OCI-LY7 (cell line): ENCODE results near the gene TSHZ2. TPM values are rescaled to one million over a fixed set of nuclear protein-coding genes. Genes with fewer than 3 reads are reported as not detected.

Source experiments
- BruUV-seq: library from RNA; stranded (reverse); fragments of 400-500 nt; replicated peaks from 2 replicates; lab custom pipeline; 2021; lab: Mats Ljungman, UMichigan
- CTCF ChIA-PET: fragments of 300-600 bp; sonication (Branson Sonifier 250); formaldehyde crosslinking; loops from one replicate; lab custom pipeline; 2022; ENCODE audit warnings: antibody characterized with exemption; ENCODE audit not compliant: unreplicated experiment; lab: Charles Lee
- POLR2A ChIA-PET: fragments of 300-600 bp; sonication (Branson Sonifier 250); formaldehyde crosslinking; loops from one replicate; lab custom pipeline; 2022; ENCODE audit warnings: antibody characterized with exemption; lab: Charles Lee
- DNase-seq: peaks from one replicate; pipeline ENCODE4 v3.0.0-alpha.2; 2015; ENCODE audit warnings: low spot score
- H2AFZ ChIP-seq: fragments of 200-600 bp; sonication (generic), shearing (Covaris generic); 2 replicates; pipeline ENCODE4 v1.6.1; 2014; ENCODE audit warnings: mild to moderate bottlenecking, antibody characterized with exemption, low read length, moderate library complexity
- H3K27ac ChIP-seq: fragments of 200-600 bp; sonication (generic); 2 replicates; pipeline ENCODE4 v1.5.1; 2014; ENCODE audit warnings: mixed run types, low read depth, mild to moderate bottlenecking, moderate library complexity, low read length, inconsistent platforms; ENCODE audit not compliant: poor library complexity, severe bottlenecking
- H3K36me3 ChIP-seq: fragments of 200-600 bp; sonication (generic); 2 replicates; pipeline ENCODE4 v1.6.1; 2014; ENCODE audit warnings: mild to moderate bottlenecking, antibody characterized with exemption, low read length, moderate library complexity, mixed read lengths; ENCODE audit not compliant: insufficient read depth
- H3K4me1 ChIP-seq: fragments of 200-600 bp; sonication (generic); 2 replicates; pipeline ENCODE4 v1.5.1; 2014; ENCODE audit warnings: mild to moderate bottlenecking, low read length; ENCODE audit not compliant: insufficient read depth, poor library complexity, severe bottlenecking
- H3K4me2 ChIP-seq: fragments of 200-600 bp; sonication (generic); 2 replicates; pipeline ENCODE4 v1.6.1; 2014; ENCODE audit warnings: mild to moderate bottlenecking, low read length
- H3K4me3 ChIP-seq: fragments of 200-600 bp; sonication (generic); 2 replicates; pipeline ENCODE4 v1.5.1; 2014; ENCODE audit warnings: mild to moderate bottlenecking, low read depth, low read length; ENCODE audit not compliant: poor library complexity, severe bottlenecking
- H3K79me2 ChIP-seq: fragments of 200-600 bp; sonication (generic); 2 replicates; pipeline ENCODE4 v1.6.1; 2016; ENCODE audit warnings: low read depth, mild to moderate bottlenecking, low read length, moderate library complexity, mixed read lengths; ENCODE audit not compliant: insufficient read depth
- H3K9me2 ChIP-seq: fragments of 200-600 bp; sonication (generic); 2 replicates; pipeline ENCODE4 v1.6.1; 2016; ENCODE audit warnings: mild to moderate bottlenecking, low read length, mixed read lengths; ENCODE audit not compliant: insufficient read depth
- H3K9me3 ChIP-seq: fragments of 200-600 bp; sonication (generic); 2 replicates; pipeline ENCODE4 v1.6.1; 2014; ENCODE audit warnings: mild to moderate bottlenecking, mixed run types, low read length, mixed read lengths
- H4K20me1 ChIP-seq: fragments of 200-600 bp; sonication (generic); 2 replicates; pipeline ENCODE4 v1.6.1; 2014; ENCODE audit warnings: mild to moderate bottlenecking, antibody characterized with exemption, low read length, moderate library complexity, mixed read lengths; ENCODE audit not compliant: insufficient read depth
- EZH2phosphoT487 ChIP-seq: fragments of 200-600 bp; sonication (generic); IDR thresholded peaks from 2 replicates; pipeline ENCODE4 v1.6.1; 2018; ENCODE audit warnings: low read depth, borderline replicate concordance, mild to moderate bottlenecking, mixed run types, antibody characterized with exemption, low read length, moderate library complexity, mixed read lengths
- intact Hi-C: fragments of 100-400 bp; cut with micrococcal nuclease; formaldehyde crosslinking; loops from one replicate; pipeline ENCODE4 v1.10.0; 2022; ENCODE audit not compliant: unreplicated experiment
- total RNA-seq, 2 experiments: library from RNA; depleted of rRNA in 1 of 2; stranded (reverse); fragments of >200 nt in 1 of 2; shearing (Covaris generic) in 1 of 2; gene quantifications; 2 replicates each; pipeline ENCODE4 v1.2.3, GENCODE V29; 2014 to 2022
- TF ChIP-seq, protein P1 (sequence below): fragments of 200-600 bp; sonication (generic); conservative IDR thresholded peaks from 2 replicates; pipeline ENCODE4 v1.5.1; 2014; ENCODE audit warnings: mild to moderate bottlenecking, antibody characterized with exemption, low read length, moderate library complexity, mixed read lengths

TSHZ2 gene
- total RNA-seq, 2 experiments from 2014 or later: not detected

DNA sequence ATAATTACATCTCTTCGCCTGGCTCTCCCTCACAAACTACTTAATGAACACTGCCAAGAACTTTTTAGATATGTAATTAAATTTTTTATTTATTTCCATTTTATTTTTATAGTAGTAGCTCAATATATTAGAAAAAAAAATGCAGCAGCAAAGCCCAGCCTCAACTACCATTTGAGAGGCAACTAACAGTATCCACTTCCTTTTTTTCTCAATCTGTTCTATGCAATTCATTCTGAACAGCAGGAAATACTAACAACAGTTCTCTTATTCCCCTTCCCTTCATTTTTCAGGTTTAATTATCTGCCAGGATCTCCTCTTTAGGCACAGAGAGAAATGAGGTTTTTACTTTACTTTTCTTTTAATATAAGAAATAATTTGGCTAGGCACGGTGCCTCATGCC is 508.8 kb downstream of the TSHZ2 start:
- POLR2A ChIA-PET: interaction anchor here (0.6 kb wide), 1 partner anchor 81 kb away, joined by 3 read pairs; no protein-coding TSS in a partner anchor
- Histone ChIP-seq H3K36me3 (no peaks in the 10 kb centered on the region), H3K4me3 (no peak overlapping the region), H3K9me2 (no peaks in the 10 kb centered on the region), H3K79me2 (no peaks in the 10 kb centered on the region), H4K20me1 (no peaks in the 10 kb centered on the region), H2AFZ (no peak overlapping the region), H3K4me1 (no peaks in the 10 kb centered on the region), H3K27ac (no peak overlapping the region), H3K4me2 (no peak overlapping the region), H3K9me3 (no peaks in the 10 kb centered on the region)
- intact Hi-C loops: no loop called here
- TF ChIP-seq, protein P1, sequence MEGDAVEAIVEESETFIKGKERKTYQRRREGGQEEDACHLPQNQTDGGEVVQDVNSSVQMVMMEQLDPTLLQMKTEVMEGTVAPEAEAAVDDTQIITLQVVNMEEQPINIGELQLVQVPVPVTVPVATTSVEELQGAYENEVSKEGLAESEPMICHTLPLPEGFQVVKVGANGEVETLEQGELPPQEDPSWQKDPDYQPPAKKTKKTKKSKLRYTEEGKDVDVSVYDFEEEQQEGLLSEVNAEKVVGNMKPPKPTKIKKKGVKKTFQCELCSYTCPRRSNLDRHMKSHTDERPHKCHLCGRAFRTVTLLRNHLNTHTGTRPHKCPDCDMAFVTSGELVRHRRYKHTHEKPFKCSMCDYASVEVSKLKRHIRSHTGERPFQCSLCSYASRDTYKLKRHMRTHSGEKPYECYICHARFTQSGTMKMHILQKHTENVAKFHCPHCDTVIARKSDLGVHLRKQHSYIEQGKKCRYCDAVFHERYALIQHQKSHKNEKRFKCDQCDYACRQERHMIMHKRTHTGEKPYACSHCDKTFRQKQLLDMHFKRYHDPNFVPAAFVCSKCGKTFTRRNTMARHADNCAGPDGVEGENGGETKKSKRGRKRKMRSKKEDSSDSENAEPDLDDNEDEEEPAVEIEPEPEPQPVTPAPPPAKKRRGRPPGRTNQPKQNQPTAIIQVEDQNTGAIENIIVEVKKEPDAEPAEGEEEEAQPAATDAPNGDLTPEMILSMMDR: no peak
- no peak for TF ChIP-seq EZH2phosphoT487
- CTCF ChIA-PET: no interaction called here
- DNase-seq: no peak
- no TSS peak for BruUV-seq

DNA sequence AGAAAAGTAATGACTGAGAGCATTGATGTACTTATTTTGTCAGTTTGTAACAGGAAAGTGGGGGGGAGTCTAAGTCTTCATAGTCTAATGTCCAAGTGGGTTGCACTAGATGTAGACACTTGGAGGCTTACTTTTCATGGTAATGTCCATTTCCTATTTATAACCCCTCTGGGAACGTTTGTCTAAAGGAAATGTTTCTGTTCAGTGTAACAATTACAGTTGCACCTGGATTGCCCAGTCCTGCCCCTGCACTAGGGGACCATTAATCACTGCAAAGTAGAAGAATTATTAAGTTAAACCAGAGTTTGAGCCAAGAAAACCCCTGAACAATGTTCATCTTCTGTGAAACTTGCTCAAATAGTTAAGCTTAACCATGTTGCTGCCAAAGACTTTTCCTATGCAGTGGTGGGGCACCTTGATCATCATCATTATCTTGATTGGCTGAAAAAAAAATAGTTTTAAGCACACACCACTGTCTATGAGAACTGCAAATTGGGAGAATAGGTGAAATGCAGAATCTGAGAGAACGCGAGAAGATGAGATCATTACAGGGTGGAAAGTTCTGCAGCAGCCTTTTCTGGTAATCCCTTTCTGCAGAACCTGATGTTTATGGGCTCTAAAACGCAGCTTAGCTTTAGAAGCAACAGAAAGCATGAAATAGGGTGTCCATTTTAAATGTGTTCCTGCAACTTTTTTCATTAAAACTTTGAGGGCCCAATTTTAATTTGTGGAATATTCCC is 515.5 kb downstream of the TSHZ2 start:
- CTCF ChIA-PET: no interaction called here
- no peaks in the 10 kb centered on the region for H3K4me1 ChIP-seq
- BruUV-seq: no TSS peak

More for the DNA sequence above, 515.5 kb downstream of the TSHZ2 start:
- no peaks in the 10 kb centered on the region for H3K79me2 ChIP-seq
- H3K27ac ChIP-seq: no peak overlapping the region
- no peak for DNase-seq
- H2AFZ ChIP-seq: no peak overlapping the region
- TF ChIP-seq EZH2phosphoT487: no peak
- TF ChIP-seq, protein P1: no peak
- H3K9me3 ChIP-seq: no peaks in the 10 kb centered on the region
- H3K4me3 ChIP-seq: no peak overlapping the region
- H3K9me2 ChIP-seq: no peaks in the 10 kb centered on the region
- intact Hi-C loops: no loop called here
- H4K20me1 ChIP-seq: no peaks in the 10 kb centered on the region
- no peaks in the 10 kb centered on the region for H3K36me3 ChIP-seq
- H3K4me2 ChIP-seq: no peak overlapping the region
- POLR2A ChIA-PET: interaction anchor here (0.5 to 0.6 kb wide), 3 partner anchors 81 to 269 kb away, joined by 3 to 4 read pairs (median 3); no protein-coding TSS in a partner anchor
